Hematopoietic multipotent progenitor cell treated with erythropoietin and hydrocortisone succinate and interleukin-3 and kit ligand, for 15 days (in vitro differentiated cells): ENCODE measurements around the gene POU6F1.
A peak's percentile ranks its signal among the peaks of the same experiment; 100 is the strongest.

Experiments used
- DNase-seq: peaks from one replicate; pipeline ENCODE4 v3.0.0-alpha.2; 2015; ENCODE audit warnings: low spot score

The POU6F1 gene

GRCh38 chr12:51197736-51198567 lies 19.9 kb downstream of the POU6F1 start:
- no peak for DNase-seq

GRCh38 chr12:51196547-51196946 lies 21.3 kb downstream of the POU6F1 start:
- no peak for DNase-seq

- no peak for DNase-seq
Measured at GRCh38 chr12:51195841-51196240, 22.0 kb downstream of the POU6F1 start.

- no peak for DNase-seq
Measured at GRCh38 chr12:51192284-51192671, 25.6 kb downstream of the POU6F1 start.

DNA sequence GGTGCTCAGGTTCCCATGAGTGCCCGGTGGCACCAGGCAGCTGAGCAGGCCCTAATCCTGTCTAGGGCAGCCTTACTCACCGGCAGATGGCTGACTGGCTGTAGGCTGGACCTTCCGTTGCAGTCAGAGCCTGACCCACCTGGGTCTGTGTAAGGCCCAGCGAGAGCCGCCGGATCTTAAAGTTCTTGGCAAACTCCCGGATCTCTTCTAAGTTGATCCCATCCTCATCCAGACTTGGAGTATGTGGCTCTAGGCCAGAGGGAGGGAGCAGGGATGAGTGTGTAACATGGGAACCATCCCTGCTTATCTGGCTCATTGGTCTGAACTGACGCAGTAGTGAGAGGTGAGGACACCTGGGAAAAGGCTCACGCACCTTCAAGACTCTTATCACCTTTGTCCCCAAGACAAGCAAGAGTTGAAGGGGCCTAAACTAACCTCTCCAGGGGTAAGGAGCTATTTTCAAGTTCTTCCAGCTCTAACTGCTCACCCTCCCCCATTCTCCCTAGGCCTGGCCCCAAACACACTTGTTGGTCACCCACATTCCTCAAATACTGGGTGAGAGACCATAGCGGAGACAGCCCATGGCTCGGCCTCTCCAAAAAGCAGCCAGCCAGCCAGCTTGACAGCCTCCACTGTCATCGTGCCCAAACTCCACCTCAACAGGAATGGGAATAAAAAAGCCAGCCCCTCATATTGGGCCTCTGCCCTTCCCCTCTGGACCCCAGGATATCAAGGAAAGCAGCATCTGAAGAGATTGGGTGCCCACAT lies 26.2 kb downstream of the POU6F1 start:
- DNase-seq: no peak

GRCh38 chr12:51190820-51191219 lies 27.0 kb downstream of the POU6F1 start:
- DNase-seq: no peak

- DNase-seq: no peak
Measured at GRCh38 chr12:51189790-51190355, 28.0 kb downstream of the POU6F1 start.

GRCh38 chr12:51188359-51189051 lies 29.4 kb downstream of the POU6F1 start:
- no peak for DNase-seq

- DNase-seq: no peak
Measured at GRCh38 chr12:51187370-51187987, 30.4 kb downstream of the POU6F1 start.

- no peak for DNase-seq
Measured at GRCh38 chr12:51186465-51187085, 31.3 kb downstream of the POU6F1 start.

DNA sequence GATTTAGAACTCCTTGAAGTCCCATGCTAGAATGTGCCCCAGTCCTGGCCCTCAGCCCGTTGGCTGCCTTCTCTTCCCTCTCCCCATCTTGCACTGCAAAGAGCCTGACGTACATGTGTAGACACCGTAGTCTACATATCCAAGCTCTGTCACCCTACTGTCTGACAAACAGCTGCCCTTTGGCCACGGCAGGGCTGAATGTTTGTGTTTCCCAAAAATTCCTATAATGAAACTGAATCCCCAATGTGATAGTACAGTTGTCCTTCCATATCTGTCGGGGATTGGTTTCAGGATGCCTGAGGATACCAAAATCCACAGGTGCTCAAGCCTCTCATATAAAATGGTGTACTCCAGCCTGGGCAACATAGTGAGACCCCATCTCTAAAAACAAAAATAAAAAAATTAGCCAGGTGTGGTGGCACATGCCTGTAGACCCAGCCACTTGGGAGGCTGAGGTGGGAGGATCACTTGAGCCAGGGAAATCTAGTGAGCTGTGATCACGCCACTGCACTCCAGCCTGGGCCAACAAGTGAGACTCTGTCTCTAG lies 32.6 kb downstream of the POU6F1 start:
- DNase-seq: no peak

GRCh38 chr12:51183816-51184215 lies 34.0 kb downstream of the POU6F1 start:
- no peak for DNase-seq

DNA sequence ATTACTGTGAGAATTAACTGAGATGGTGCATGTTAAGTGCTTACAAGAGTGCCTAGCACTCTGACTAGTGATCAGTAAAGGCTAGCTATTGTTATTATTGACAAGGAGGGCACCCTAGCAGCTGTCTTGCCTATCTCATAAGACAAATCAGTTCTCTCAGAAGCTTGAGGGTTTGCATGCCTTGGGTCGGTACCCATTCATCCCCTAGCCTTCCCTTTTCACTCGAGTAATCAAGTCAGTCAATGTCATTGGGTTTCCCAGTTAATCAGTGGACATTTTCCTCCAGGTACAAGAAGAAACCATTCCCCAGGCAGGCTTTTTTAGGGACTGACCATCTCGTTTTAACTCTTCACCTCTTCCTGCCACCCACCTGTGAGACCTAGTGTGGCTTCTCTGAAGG lies 34.5 kb downstream of the POU6F1 start:
- no peak for DNase-seq

DNA sequence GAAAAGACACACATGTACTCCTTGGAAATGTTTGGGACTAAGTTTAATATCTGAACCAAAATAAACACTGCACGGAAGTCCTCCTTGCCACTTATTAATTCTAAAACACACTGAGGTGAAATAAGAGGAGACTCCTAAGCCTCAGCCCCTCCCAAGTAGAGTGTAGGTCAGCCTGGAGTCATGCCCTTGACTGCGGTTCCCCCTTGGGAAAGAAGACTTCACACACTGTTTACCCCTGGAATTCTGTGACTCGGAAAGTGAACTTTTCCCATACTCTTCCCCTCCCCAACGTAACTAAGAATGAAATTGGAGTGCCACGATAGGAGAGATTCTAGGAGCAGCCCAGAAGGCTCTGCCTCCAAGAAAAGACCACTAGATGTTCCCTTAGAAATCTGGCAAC lies 36.3 kb downstream of the POU6F1 start:
- no peak for DNase-seq

DNA sequence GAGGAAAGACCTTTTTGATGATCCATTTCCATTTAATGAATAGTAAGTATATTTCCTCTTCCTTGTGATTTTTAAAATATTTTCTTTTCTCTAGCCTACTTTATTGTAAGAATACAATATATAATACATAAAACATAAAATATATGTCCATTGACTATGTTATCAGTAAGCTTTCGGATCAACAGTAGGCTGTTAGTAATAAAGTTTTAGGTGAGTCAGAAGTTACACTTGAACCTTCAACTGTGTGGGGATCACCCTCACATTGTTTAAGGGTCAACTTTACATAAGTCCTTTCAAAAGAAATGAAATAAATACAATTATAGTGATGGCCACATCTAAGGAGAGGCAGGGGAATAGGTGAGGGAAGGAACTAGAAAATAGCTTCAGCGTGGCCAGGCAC lies 40.0 kb downstream of the POU6F1 start:
- DNase-seq: no peak

DNA sequence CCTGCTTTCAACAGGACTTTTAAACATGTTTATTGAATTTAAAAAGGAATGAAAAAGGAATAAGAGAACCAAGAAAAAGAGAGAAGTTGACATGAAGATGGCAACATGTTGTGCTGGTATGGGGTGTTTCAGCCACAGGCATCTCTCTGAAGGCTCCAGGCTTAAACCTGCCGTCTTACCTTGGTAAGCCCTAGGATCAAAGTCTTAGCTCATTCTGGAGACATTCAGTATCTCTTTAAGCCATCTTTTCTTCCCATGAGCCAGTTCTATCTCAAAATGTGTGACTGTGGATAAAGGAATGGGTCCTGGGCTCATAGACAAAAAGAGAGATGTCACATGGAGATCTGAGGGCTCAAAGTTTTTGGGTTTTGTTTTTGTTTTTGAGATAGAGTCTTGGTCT lies 43.4 kb downstream of the POU6F1 start:
- no peak for DNase-seq

- DNase-seq: peak; percentile 96
Measured at GRCh38 chr12:51172515-51173431, 45.1 kb downstream of the POU6F1 start, which contains the start of gene TFCP2. TFCP2 (minus strand) TSS chr12:51173135; CDS start chr12:51172422, 713 bp downstream.

DNA sequence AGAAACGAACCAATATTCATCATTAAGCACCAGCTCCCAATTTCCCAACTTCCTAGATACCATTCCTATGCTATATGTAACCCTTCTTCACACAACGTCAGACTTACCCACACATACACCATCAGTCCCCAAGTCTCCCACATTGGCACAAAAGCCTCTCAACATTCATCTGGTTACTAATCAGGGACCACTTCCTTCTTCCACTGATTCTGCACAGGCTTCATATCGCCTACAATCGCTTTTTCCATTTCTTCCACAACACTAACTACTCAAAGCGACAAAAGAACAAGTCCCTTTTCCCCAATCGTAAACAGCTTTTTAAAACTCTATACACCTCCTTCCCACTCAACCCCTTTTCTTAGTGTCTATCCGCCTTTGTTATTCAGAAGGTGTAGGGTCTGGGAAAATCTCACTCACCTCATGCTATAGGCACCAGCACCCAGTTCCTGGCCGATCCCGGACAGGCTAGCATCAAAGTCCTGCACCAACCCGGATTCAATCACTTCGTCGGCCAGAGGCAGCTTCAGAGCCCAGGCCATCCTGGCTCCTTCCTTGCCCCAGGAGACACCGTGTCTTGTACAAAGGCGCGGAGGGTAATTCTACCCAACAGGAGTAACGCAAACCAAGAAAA lies 45.9 kb downstream of the POU6F1 start:
- no peak for DNase-seq

DNA sequence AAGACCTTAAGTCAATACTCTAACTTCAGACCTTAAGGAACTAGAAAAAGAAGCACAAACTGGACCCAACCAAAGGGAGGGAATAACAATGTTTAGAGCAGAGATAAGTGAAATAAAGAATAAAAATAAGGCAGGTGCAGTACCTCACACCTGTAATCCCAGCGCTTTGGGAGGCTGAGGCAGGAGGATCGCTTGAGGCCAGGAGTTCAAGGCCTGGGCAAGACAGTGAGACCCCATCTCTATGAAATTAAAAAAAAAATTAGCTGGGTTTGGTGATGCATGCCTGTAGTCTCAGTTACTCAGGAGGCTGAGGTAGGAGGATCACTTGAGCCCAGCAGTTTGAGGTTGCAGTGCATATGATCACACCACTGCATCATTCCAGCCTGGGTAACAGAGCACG lies 54.1 kb downstream of the POU6F1 start:
- no peak for DNase-seq

- DNase-seq: no peak
Measured at GRCh38 chr12:51162217-51162616, 55.6 kb downstream of the POU6F1 start.
